ENCODE measurements around the gene RGS6. TPM values are rescaled to one million over a fixed set of nuclear protein-coding genes. Genes with fewer than 3 reads are reported as not detected.

Gene RGS6
- total RNA-seq, 1 donor from 2014 or later = 0.24 TPM

GRCh38 chr14:72576258-72576657 lies 644.0 kb downstream of the RGS6 start:
- Mint-ChIP-seq H3K4me1 (ENCODE audit: unreplicated experiment) (peaks cover 6% of the 10 kb centered on the region), H3K4me3 (ENCODE audit: unreplicated experiment) (no peak overlapping the region), H3K27me3 (ENCODE audit: unreplicated experiment) (peaks cover 24% of the 10 kb centered on the region), H3K36me3 (ENCODE audit: unreplicated experiment) (peaks cover 2% of the 10 kb centered on the region), H3K9me3 (ENCODE audit: unreplicated experiment) (peaks cover 7% of the 10 kb centered on the region), H3K27ac (ENCODE audit: unreplicated experiment) (no peak overlapping the region)
- no peak for TF ChIP-seq CTCF (IDR thresholded peaks at IDR 0.05)
- no peak for DNase-seq (ENCODE audit: extremely low spot score, unreplicated experiment)

GRCh38 chr14:72577521-72577920 lies 645.3 kb downstream of the RGS6 start:
- no peaks in the 10 kb centered on the region for H3K9me3 Mint-ChIP-seq (ENCODE audit: unreplicated experiment)
- no peak for DNase-seq (ENCODE audit: extremely low spot score, unreplicated experiment)
- H3K36me3 Mint-ChIP-seq (ENCODE audit: unreplicated experiment) = no peaks in the 10 kb centered on the region
- H3K27ac Mint-ChIP-seq (ENCODE audit: unreplicated experiment) = no peak overlapping the region
- H3K4me1 Mint-ChIP-seq (ENCODE audit: unreplicated experiment) = peaks cover 6% of the 10 kb centered on the region
- H3K27me3 Mint-ChIP-seq (ENCODE audit: unreplicated experiment) = peaks cover 22% of the 10 kb centered on the region
- H3K4me3 Mint-ChIP-seq (ENCODE audit: unreplicated experiment) = no peak overlapping the region
- TF ChIP-seq CTCF (IDR thresholded peaks at IDR 0.05) = no peak

- Mint-ChIP-seq H3K4me3 (ENCODE audit: unreplicated experiment) (no peak overlapping the region), H3K4me1 (ENCODE audit: unreplicated experiment) (peaks cover 6% of the 10 kb centered on the region), H3K27me3 (ENCODE audit: unreplicated experiment) (peaks cover 22% of the 10 kb centered on the region), H3K36me3 (ENCODE audit: unreplicated experiment) (no peaks in the 10 kb centered on the region), H3K9me3 (ENCODE audit: unreplicated experiment) (no peaks in the 10 kb centered on the region), H3K27ac (ENCODE audit: unreplicated experiment) (no peak overlapping the region)
- DNase-seq (ENCODE audit: extremely low spot score, unreplicated experiment) = no peak
- TF ChIP-seq CTCF (IDR thresholded peaks at IDR 0.05) = no peak
Observed at GRCh38 chr14:72578514-72578913, 646.3 kb downstream of the RGS6 start.

GRCh38 chr14:72582582-72582981 lies 650.4 kb downstream of the RGS6 start:
- Mint-ChIP-seq H3K36me3 (ENCODE audit: unreplicated experiment) (no peaks in the 10 kb centered on the region), H3K4me1 (ENCODE audit: unreplicated experiment) (peaks cover 3% of the 10 kb centered on the region), H3K9me3 (ENCODE audit: unreplicated experiment) (peaks cover 10% of the 10 kb centered on the region), H3K4me3 (ENCODE audit: unreplicated experiment) (no peak overlapping the region), H3K27ac (ENCODE audit: unreplicated experiment) (no peak overlapping the region), H3K27me3 (ENCODE audit: unreplicated experiment) (peaks cover 10% of the 10 kb centered on the region)
- DNase-seq (ENCODE audit: extremely low spot score, unreplicated experiment) = no peak
- no peak for TF ChIP-seq CTCF (IDR thresholded peaks at IDR 0.05)

GRCh38 chr14:72583316-72584272 lies 651.4 kb downstream of the RGS6 start:
- peaks cover 10% of the 10 kb centered on the region for H3K9me3 Mint-ChIP-seq (ENCODE audit: unreplicated experiment)
- H3K4me1 Mint-ChIP-seq (ENCODE audit: unreplicated experiment) = peaks cover 3% of the 10 kb centered on the region
- no peak overlapping the region for H3K27ac Mint-ChIP-seq (ENCODE audit: unreplicated experiment)
- no peak for DNase-seq (ENCODE audit: extremely low spot score, unreplicated experiment)
- TF ChIP-seq CTCF (IDR thresholded peaks at IDR 0.05) = no peak
- no peaks in the 10 kb centered on the region for H3K36me3 Mint-ChIP-seq (ENCODE audit: unreplicated experiment)
- H3K4me3 Mint-ChIP-seq (ENCODE audit: unreplicated experiment) = no peak overlapping the region
- peaks cover 2% of the 10 kb centered on the region for H3K27me3 Mint-ChIP-seq (ENCODE audit: unreplicated experiment)

Data from osteocyte (in vitro differentiated cells).